ENCODE results near the gene SMIM5.

DNA sequence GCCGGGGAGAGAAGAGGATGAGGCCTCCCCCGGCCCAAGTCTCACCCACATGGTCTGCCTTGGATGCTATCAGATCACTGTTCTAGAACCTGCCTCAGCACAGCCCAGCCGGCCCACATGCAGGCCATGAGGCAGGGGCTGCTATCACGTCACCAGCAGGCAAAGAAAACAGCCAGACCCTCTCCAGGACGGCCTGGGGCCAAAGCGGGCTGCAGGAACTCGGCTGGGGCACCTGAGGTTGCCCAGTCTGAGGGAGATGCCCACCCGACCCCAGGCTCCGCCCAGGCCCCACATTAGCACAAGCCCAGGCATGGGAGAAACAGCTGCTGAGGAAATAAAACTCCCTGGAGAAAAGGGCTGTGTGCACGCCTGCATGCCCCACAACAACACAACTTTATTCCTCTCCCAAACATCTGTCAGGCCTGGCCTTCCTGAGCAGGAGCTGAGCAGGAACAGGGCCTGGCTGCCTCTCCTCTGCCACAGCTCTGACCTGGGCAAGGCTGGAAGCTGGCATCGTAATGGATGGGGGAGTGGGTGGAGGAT, 6.7 kb upstream of the SMIM5 start:
- TF ChIP-seq, protein P1, sequence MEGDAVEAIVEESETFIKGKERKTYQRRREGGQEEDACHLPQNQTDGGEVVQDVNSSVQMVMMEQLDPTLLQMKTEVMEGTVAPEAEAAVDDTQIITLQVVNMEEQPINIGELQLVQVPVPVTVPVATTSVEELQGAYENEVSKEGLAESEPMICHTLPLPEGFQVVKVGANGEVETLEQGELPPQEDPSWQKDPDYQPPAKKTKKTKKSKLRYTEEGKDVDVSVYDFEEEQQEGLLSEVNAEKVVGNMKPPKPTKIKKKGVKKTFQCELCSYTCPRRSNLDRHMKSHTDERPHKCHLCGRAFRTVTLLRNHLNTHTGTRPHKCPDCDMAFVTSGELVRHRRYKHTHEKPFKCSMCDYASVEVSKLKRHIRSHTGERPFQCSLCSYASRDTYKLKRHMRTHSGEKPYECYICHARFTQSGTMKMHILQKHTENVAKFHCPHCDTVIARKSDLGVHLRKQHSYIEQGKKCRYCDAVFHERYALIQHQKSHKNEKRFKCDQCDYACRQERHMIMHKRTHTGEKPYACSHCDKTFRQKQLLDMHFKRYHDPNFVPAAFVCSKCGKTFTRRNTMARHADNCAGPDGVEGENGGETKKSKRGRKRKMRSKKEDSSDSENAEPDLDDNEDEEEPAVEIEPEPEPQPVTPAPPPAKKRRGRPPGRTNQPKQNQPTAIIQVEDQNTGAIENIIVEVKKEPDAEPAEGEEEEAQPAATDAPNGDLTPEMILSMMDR (conservative IDR thresholded peaks at IDR 0.05; ENCODE audit: low read length), result no peak
- TF ChIP-seq EZH2phosphoT487 (IDR thresholded peaks at IDR 0.05; ENCODE audit: borderline replicate concordance, low read depth, low read length), result no peak

Data from OCI-LY7 (cell line).